Urinary bladder (tissue), 4 donors: Measurements from ENCODE around the gene FAM169A. TPM values are rescaled to one million over a fixed set of nuclear protein-coding genes. Genes with fewer than 3 reads are reported as not detected.
"Not testable (repeated sequence)": the region's sequence is repeated elsewhere in the genome, so short reads cannot be mapped to it uniquely, and the experiment has no call there.

ENCODE experiments used
- DNase-seq: peaks from one replicate; pipeline ENCODE4 v3.0.0-alpha.2; 2015; ENCODE audit errors: extremely low spot score
- H3K27ac ChIP-seq: one replicate; pipeline ENCODE4 v1.5.1; 2013; ENCODE audit warnings: low read depth, mild to moderate bottlenecking, moderate library complexity
- H3K36me3 ChIP-seq: one replicate; pipeline ENCODE4 v1.6.1; 2013; ENCODE audit warnings: mild to moderate bottlenecking, moderate library complexity; ENCODE audit not compliant: insufficient read depth
- H3K4me1 ChIP-seq: one replicate; pipeline ENCODE4 v1.6.1; 2013; ENCODE audit warnings: mild to moderate bottlenecking, moderate library complexity; ENCODE audit not compliant: insufficient read depth
- H3K4me3 ChIP-seq: one replicate; pipeline ENCODE4 v1.5.1; 2013; ENCODE audit warnings: low read depth, low read length
- WGBS: extraction: QIAGEN DNeasy Blood & Tissue Kit; methylation state at CpG from one replicate; pipeline ENCODE4 v1.1.7; 2013; 5-methylcytosine and 5-hydroxymethylcytosine counted together
- polyA plus RNA-seq: library from polyadenylated mRNA; stranded (reverse); fragments of 200-250 nt; gene quantifications from one replicate; pipeline ENCODE4 v1.2.3, GENCODE V29; 2013
- total RNA-seq: library from RNA; depleted of rRNA; stranded (reverse); fragments of >200 nt; gene quantifications from one replicate; pipeline ENCODE4 v1.2.3, GENCODE V29; 2014
- donor health status: healthy with polysubstance abuse.
- donor health status: healthy.

FAM169A gene
- total and polyA plus RNA-seq, 2 donors, result 1.1 to 9.0 TPM

DNA sequence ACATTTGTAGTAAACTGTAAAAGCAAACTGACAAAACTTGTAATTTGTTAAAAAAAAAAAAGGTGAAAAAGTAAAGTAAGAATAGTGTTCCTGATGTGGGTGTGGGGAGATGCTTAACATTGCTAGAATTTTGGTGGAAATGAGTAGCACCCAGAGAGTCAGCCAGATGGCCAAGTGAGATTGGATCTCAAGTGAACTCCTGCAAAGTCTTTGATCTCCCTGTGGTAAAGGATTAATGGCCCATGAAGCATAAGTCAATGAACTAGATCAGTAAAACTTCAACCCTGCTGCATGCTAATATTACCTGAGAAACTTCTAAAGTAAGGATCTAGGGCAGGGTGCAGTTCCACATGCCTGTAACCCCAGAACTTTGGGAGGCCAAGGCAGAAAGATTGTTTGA is 19.0 kb upstream of the FAM169A start:
- H3K36me3 ChIP-seq, result no peaks in the 10 kb centered on the region

DNA sequence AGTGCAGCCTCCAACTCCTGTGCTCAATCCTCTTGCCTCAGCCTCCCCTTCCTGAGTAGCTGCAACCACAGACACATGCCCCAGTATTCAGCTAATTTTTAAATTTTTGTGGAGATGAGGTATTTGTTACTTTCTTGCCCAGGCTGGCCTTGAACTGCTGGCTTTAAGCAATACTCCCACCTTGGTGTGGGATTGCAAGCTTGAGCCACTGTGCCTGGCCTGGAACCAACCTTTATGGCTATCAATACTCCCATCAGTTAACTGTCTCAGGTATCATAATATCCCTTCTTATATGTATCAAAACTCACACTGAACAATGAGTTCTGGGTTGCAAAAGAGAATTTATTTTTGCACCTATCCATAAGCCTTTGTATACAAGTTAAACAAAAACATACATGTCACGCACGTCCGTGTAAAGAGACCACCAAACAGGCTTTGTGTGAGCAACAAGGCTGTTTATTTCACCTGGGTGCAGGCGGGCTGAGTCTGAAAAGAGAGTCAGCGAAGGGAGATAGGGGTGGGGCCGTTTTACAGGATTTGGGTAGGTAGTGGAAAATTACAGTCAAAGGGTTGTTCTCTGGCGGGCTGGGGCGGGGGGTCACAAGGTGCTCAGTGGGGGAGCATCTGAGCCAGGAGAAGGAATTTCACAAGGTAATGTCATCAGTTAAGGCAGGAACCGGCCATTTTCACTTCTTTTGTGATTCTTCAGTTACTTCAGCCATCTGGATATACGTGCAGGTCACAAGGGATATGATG is 16.4 kb upstream of the FAM169A start:
- not testable (repeated sequence) for H3K4me1 ChIP-seq, H3K36me3 ChIP-seq, H3K4me3 ChIP-seq, H3K27ac ChIP-seq, DNase-seq
- WGBS, result 59% methylated on average over 10 of the region's 10 CpGs

More for the DNA sequence above, 19.0 kb upstream of the FAM169A start:
- Histone ChIP-seq H3K27ac (no peak overlapping the region), H3K4me3 (no peak overlapping the region), H3K4me1 (no peaks in the 10 kb centered on the region)
- DNase-seq, result no peak

DNA sequence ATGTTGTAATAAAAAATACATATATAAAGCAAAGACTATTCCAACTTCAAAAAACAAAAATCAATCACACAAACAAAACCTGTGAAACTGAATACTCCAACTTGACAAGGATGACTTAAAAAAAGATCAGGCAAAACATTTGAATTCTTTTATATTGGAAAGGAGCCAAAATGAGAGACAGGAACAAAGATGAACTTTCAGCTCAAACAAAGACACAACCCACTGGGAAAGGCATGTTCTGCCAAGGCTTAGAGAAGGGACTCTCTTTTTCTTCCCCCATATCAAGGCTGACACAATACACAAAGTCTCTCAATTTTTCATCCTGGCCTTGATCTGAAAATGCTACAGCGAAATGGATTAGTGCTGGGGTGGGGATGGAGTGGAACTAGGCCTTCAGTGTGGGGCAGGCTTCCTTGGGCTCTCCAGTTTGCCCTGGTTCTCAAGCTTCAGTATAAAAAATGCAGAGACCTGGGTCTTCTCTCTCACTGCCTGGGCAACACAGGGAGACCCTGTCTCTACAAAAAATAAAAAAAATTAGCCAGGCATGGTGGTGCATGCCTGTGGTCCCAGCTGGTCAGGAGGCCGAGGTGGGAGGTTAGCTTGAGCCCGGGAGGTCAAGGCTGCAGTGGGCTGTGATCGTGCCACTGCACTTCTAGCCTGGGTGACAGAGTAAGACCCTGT is 11.6 kb upstream of the FAM169A start:
- 84% methylated on average over 4 of the region's 4 CpGs for WGBS
- H3K27ac ChIP-seq, result no peak overlapping the region
- no peaks in the 10 kb centered on the region for H3K36me3 ChIP-seq
- no peaks in the 10 kb centered on the region for H3K4me1 ChIP-seq
- H3K4me3 ChIP-seq, result no peak overlapping the region
- DNase-seq, result no peak

DNA sequence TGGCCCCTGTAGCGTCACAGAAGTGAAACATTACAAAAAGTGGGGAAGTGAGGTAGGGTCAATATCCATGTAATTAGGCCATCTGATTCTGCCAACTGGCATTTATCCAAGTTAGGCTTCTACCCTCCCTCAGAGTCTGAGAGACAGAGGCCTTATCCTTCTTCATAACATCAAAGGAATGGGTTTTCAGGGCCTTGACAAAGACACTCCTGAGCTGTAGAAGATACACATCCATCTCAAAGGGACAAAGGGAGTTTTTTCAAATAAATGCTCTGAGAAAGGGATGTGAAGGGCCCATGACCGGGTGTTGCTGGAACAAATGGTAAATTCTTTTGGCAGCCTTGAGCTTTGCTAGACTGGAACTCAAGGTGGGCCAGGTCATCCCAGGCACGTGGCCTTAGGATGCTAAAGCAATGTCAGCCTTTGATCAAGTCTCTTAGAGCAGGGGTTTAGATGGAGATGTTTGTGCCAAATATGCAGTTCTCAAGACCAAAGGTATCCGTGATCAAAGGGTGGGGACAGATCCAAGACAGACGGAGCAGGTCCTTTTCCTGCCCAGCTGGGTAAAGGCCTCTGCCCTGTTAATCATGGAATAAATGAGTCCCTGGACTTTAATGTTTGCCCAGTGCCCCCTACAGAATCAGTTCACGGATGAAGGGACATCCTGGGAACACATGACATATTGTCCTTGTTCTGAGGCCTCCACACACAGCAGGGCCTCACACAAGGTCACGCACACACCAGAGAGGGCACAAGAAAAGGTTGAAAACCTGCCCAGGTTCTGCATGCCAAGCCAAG is 10.0 kb upstream of the FAM169A start:
- Histone ChIP-seq H3K4me3 (no peak overlapping the region), H3K4me1 (no peaks in the 10 kb centered on the region), H3K36me3 (no peaks in the 10 kb centered on the region), H3K27ac (no peak overlapping the region)
- DNase-seq, result no peak
- 86% methylated on average over 7 of the region's 7 CpGs for WGBS

DNA sequence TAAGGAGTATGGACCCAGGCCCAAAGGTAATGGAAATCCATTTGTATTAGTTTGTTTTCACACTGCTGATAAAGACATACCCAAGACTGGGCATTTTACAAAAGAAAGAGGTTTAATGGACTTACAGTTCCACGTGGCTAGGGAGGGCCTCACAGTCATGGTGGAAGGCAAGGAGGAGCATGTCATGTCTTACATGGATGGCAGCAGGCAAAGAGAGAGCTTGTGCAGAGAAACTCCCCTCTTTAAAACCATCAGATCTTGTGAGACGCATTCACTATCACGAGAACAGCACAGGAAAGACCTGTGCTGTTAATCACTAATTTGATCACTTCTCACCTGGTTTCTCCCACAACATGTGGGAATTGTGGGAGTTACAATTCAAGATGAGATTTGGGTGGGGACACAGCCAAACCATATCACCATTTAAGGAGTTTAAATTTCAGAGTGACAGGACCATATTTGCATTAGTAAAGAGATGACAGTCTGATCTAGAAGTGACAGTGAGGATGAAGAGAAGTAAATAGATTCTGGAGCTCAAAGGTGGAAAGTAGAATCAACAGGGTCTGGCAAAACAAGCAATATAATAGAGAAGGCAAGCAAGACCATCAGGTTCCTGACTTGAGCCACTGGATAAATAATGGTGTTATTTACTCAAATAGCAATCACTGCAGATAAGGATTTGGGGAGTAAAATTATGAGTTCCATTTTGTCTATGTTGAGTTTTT is 7.5 kb upstream of the FAM169A start:
- DNase-seq, result no peak
- 78% methylated on average over 3 of the region's 3 CpGs for WGBS
- H3K4me3 ChIP-seq, result no peak overlapping the region
- no peak overlapping the region for H3K27ac ChIP-seq
- H3K4me1 ChIP-seq, result no peaks in the 10 kb centered on the region
- H3K36me3 ChIP-seq, result no peaks in the 10 kb centered on the region

DNA sequence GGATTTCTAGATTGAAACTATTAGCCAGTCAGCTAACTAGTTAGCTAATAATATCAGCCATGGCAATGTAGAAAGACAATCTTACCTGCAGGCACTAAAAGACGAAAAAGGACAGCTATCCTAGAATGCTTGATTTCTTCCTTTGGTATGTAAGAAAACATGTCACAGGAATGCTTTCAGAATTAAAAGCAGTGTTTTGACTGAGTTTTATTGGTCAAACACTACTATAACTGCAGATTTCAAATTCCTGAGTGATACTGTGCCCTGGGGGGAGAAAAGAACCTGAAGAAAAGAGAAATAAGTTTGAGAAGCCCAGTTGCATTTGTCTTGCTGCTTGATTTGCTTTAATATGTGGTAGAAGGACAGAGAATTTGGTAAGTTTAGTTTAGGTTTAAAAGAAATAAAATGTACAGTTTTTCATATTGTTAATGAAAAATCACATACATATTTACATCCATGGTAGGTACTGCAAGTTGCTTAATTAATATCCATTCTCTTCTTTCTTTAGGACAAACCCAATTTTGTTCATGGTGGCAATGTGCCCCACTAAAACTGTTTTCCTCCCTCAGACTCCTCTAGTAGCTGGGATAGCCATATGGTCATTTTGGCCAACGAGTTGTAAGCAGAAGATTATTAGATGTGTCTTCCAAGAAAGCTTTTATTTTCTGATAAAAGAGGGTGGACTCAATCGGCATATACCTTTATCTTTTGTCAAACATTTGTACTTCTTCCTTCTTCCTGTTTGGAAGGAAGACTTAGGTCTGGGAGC is 4.3 kb upstream of the FAM169A start:
- 70% methylated on average over 3 of the region's 3 CpGs for WGBS
- Histone ChIP-seq H3K4me1 (no peaks in the 10 kb centered on the region), H3K36me3 (no peaks in the 10 kb centered on the region), H3K27ac (no peak overlapping the region), H3K4me3 (no peak overlapping the region)
- DNase-seq, result no peak

DNA sequence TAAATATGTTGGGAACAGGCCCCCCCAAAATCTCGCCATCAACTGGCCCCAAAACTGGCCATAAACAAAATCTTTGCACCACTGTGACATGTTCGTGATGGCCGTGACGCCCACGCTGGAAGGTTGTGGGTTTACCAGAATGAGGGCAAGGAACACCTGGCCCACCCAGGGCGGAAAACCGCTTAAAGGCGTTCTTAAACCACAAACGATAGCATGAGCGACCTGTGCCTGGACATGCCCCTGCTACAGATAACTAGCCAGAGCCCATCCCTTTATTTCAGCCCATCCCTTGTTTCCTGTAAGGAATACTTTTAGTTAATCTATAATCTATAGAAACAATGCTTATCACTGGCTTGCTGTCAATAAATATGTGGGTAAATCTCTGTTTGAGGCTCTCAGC is 3.2 kb upstream of the FAM169A start:
- not testable (repeated sequence) for H3K4me3 ChIP-seq, H3K4me1 ChIP-seq, DNase-seq, H3K36me3 ChIP-seq, H3K27ac ChIP-seq
- WGBS, result 75% methylated on average over 10 of the region's 10 CpGs

DNA sequence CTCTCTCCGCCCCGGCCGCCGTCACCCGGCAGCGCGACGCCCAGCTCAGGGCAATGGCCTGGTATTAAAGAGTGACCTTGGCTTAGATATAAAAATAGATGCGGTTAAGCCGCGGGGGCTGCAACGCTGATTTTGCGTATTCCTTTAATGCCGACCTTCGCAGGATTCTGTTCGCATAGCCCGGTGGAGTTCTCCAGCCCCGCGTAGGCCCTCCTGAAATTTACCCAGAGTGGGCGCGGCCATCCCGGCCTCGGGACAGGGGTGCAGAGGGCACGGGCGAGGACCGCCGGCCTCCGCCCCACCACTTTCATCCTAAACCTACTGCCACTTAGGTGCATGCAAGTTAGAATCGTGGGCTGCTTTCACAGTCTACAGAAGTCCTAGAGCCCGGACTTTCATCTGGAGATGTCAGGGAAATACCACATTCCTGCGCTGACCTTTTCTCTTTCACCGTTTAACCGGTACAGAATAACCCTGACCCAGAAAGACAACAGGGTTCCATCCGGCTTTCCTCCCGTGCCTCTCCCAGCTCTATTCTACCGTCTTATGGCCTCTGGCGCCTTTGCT is 492 bp upstream of the FAM169A start:
- WGBS, result 18% methylated on average over 37 of the region's 37 CpGs
- peak overlapping the region; percentile 77 for H3K4me3 ChIP-seq
- no peak for DNase-seq
- H3K36me3 ChIP-seq, result no peaks in the 10 kb centered on the region
- no peak overlapping the region for H3K27ac ChIP-seq
- no peaks in the 10 kb centered on the region for H3K4me1 ChIP-seq

DNA sequence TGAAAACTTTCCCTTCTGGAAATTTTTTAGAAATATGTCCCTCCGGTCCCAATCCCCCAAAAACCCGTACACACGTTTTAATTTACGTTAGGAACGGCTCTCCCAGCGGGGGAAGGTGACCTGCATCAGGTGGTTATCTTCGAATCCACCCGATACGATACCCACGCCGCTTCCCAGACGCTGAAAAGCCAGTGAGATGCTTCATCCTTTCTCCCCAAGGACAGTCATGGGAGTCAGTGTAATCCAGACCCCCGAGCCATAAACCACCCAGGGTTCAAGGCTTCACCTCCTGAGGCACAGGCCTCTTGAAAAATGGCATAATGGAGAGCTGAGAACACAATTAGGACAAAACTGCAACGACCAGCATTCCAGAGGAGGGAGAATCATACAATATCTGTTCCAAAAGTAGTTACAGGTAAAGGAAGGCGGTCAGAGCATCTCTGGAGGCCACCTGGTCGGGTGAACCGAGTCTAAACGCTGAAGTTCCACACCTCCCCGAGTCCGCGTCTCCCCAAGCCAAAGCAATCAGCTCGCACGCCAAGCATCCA is 857 bp downstream of the FAM169A start:
- DNase-seq, result no peak
- Histone ChIP-seq H3K27ac (no peak overlapping the region), H3K4me1 (no peaks in the 10 kb centered on the region), H3K4me3 (peak overlapping the region; percentile 77), H3K36me3 (no peaks in the 10 kb centered on the region)
- 14% methylated on average over 23 of the region's 23 CpGs for WGBS

DNA sequence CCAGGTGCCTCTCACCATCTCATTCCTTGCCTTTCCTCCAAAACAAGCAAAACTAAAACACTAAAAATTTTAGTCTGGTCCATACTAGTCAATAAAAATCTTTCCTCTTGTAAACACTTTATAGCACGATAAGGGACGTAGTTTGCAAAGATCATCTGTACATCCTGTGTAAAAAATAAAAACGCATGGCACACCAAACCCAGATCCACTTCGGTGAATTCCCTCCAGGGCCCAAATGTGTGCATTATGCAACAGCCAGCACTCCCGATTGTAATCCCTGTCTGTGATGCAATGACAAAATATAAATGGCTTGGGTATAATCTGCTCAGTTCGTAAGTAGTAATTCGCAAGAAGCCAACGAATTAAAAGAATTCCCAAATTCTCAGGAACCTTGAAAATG is 1.4 kb downstream of the FAM169A start:
- Histone ChIP-seq H3K36me3 (no peaks in the 10 kb centered on the region), H3K27ac (no peak overlapping the region), H3K4me1 (no peaks in the 10 kb centered on the region), H3K4me3 (peak overlapping the region; percentile 77)
- no peak for DNase-seq
- WGBS, result 45% methylated on average over 8 of the region's 8 CpGs

DNA sequence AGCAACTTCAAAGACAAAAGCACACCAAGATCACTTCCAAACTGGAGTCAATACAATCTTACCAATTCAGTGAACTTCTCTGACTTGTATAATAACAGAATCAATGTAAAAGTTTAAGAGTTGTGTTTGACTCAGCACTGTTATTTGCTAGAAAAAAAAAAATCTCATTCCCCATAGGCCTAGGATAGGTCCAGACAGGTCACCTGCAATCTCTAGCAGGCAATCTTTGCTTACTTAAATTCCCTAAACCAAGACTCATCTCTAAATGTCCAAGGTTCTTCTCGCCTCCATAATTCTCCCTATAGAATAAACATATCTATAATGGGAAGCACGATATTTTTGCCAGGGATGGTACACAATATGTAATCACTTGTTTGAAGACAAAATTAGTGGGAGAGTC is 2.5 kb downstream of the FAM169A start:
- Histone ChIP-seq H3K27ac (no peak overlapping the region), H3K4me3 (no peak overlapping the region), H3K36me3 (no peaks in the 10 kb centered on the region), H3K4me1 (no peaks in the 10 kb centered on the region)
- DNase-seq, result no peak
- 82% methylated on average over 2 of the region's 2 CpGs for WGBS

DNA sequence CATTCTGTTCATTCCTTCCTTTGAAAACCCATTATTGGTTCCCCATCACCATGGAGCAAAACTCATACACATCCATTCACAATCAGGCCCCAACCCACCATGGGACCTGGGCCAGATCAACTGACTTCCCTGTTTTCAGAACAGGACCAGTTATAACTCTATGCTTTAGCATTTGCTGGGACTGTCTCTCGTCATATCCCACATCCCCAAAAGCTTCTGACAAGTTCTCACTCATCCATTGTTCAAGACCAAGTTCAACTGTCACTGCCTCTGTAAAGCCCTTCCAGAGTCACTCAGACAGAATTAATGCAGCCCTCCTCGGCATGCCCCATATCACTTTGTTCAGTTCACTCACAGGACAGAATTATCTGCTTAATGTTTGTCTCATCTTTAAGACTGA is 4.0 kb downstream of the FAM169A start:
- no peak for DNase-seq
- 72% methylated on average over 2 of the region's 2 CpGs for WGBS
- no peaks in the 10 kb centered on the region for H3K36me3 ChIP-seq
- no peak overlapping the region for H3K27ac ChIP-seq
- no peak overlapping the region for H3K4me3 ChIP-seq
- H3K4me1 ChIP-seq, result no peaks in the 10 kb centered on the region
